Mammary epithelial cell (primary cell): ENCODE data around the gene ARMH4.

Source experiments
- EZH2 ChIP-seq: IDR thresholded peaks from 2 replicates; pipeline ENCODE4 v1.6.1; 2012; ENCODE audit warnings: low read length, inconsistent platforms, borderline replicate concordance
- TF ChIP-seq, protein P1 (sequence below), 2 donors: IDR thresholded peaks in 1 of 2; conservative IDR thresholded peaks in 1 of 2; 2 replicates each; pipeline ENCODE4 v1.5.1; 2011 to 2012; ENCODE audit warnings: inconsistent platforms in 2 of 2, low read length in 2 of 2, mild to moderate bottlenecking in 2 of 2, control low read depth in 1 of 2, low read depth in 1 of 2; ENCODE audit not compliant: insufficient read depth in 1 of 2; ENCODE audit errors: extremely low read depth in 1 of 2

GRCh38 chr14:58171090-58171489, 19.1 kb upstream of the ARMH4 start:
- TF ChIP-seq, protein P1, sequence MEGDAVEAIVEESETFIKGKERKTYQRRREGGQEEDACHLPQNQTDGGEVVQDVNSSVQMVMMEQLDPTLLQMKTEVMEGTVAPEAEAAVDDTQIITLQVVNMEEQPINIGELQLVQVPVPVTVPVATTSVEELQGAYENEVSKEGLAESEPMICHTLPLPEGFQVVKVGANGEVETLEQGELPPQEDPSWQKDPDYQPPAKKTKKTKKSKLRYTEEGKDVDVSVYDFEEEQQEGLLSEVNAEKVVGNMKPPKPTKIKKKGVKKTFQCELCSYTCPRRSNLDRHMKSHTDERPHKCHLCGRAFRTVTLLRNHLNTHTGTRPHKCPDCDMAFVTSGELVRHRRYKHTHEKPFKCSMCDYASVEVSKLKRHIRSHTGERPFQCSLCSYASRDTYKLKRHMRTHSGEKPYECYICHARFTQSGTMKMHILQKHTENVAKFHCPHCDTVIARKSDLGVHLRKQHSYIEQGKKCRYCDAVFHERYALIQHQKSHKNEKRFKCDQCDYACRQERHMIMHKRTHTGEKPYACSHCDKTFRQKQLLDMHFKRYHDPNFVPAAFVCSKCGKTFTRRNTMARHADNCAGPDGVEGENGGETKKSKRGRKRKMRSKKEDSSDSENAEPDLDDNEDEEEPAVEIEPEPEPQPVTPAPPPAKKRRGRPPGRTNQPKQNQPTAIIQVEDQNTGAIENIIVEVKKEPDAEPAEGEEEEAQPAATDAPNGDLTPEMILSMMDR (conservative IDR thresholded peaks at IDR 0.05 in 1 of 2, IDR thresholded peaks at IDR 0.05 in 1 of 2; ENCODE audit: extremely low read depth in 1 of 2, insufficient read depth in 1 of 2, low read depth in 1 of 2, low read length in 2 of 2) = no peak
- TF ChIP-seq EZH2 = no peak
